HG03097 (cell line): ENCODE results near the gene CADPS.

Source experiments
- ATAC-seq: cut with Tn5 transposase; IDR thresholded peaks from one replicate; pipeline ENCODE4 v1.9.1; 2021; ENCODE audit not compliant: unreplicated experiment, low FRiP score

The CADPS gene

GRCh38 chr3:62462788-62463187, 412.4 kb downstream of the CADPS start:
- no peak for ATAC-seq

GRCh38 chr3:62462104-62462762, 413.0 kb downstream of the CADPS start:
- no peak for ATAC-seq

GRCh38 chr3:62454916-62455315, 420.3 kb downstream of the CADPS start:
- no peak for ATAC-seq

- no peak for ATAC-seq
Measured at GRCh38 chr3:62453448-62453847, 421.8 kb downstream of the CADPS start.

DNA sequence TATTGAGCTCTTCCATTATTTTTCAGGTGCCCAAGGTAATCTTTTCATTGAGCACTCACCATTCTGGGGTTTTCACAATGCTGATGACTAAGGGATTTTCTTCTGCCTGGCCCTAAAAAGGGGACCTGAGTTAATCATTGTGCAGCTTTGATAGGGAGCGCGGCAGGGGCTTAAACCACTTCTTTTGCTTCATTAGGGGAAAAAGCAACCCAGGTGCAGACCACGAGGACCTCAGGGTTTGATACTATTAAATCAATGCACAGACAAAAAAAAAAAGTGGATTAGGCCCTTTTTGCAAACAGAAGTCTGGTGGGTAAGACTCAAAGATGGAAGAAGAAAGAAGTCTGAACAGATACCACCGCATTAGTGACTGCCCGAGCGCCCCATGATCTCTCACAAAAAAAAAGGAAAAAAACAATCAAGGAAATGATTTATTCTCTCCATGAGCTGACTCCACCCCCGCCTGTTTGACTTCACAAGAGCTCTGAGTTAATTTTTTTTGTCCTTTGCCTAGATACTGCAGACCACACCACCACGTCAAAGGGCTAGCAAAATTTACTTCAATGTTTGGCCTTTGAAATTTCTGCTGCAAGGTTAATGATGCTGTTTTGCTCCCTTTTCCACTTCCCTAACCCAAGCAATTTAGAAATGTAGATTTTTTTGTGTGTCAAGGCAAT, 423.9 kb downstream of the CADPS start:
- ATAC-seq: no peak

DNA sequence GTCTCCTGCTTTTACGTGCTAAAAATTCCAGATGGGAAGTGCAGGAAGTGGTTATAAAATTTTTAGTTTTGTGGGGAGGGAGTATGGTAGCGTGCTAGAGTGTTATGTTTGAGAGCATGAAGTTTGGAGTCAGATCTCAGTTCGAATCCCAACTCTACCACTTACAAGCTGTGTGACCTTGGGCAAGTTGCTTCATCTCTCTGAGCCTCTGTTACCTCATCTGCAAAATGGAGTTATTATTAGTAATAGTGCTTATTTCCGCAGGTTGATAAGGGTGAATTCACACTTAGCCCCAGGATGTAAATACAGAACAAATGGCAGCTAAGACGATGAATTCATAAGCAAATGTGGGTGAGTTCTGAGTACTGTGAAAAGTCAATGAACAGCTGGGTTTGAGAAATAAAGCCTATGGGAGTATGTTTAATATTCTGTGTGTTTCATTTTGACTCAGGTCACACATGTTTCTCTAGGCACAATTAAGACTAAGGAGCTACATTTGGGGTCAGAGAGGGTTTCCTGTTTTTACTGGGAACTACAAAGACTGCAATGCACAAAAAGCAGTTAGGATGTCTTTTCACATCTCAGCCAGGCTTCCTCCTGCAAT, 428.8 kb downstream of the CADPS start:
- no peak for ATAC-seq

DNA sequence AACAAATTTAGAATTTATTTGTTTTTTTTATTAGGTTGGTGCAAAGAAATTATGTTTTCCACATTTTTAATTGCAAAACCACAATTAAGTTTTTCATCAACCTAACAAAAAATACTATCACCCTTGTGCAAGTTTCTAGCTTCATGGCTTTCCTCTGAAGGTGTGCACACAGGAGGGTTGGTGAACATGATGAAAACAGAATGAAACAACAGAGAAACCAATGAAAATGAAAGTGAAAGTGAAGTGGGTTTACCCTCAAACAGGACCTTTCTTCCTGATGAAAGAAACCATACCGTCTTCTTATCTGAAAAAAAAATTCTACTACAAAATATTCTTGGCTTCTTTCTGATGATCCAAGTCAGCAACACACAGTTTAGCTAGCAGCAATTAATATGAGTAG, 429.9 kb downstream of the CADPS start:
- no peak for ATAC-seq

DNA sequence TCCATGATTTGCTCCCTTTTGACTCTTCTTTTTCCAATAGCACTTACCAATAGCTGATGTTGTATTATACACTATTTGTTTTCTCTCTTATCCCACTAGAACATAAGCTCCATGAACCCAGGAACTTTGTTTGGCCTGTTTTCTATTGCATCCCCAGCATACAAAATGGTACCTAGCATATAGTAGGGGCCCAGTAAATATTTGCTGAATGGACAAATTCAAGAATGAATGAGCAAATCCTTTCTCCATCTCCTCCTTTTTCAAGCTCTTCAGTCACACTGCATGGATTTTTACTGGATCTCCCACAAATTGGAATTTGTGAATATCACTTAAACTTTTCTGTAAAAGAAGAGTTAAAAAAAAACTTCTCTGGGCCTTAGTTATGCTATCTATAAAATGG, 435.2 kb downstream of the CADPS start:
- ATAC-seq: no peak

GRCh38 chr3:62439176-62439813, 435.9 kb downstream of the CADPS start:
- no peak for ATAC-seq

DNA sequence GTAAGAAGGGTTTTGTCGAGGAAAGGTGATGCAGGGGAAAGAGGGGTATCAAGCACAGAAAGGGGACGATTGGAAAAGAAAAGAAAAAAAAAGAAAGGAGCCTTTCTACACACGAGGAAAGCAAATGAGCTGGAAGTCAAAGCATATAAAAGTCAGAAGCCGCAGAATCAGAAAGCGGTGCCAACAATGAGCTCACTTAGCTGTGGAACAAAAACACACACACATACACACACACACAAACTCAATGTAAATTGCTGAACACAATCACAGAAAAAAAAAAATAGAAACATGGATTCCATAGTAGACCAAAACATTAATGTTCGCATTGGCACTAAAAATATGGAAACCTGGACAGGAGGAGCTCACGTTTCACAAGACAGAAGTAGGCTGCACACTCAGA, 438.4 kb downstream of the CADPS start:
- ATAC-seq: no peak

- no peak for ATAC-seq
Measured at GRCh38 chr3:62433396-62433795, 441.8 kb downstream of the CADPS start.

DNA sequence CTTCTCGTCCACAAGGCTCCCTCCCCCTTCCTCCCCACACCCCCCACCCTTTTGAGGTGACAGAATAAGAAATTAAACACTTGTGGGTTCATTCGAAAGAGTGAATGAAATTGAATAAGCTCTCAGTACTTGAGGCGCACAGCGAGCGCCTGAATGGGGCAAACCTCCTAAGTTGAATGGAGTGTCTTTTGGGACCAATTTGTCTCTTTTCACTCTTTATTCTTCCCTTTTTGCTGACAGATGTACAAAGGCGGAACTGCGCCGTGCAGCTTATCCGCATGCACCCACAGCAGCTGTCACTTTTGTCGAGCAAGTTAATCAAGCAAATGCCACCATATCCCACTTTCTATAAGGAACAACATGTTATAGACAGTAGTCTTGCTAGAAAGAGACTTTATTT, 454.0 kb downstream of the CADPS start:
- no peak for ATAC-seq

- ATAC-seq: no peak
Measured at GRCh38 chr3:62416144-62416543, 459.1 kb downstream of the CADPS start.

- ATAC-seq: no peak
Measured at GRCh38 chr3:62415312-62415801, 459.9 kb downstream of the CADPS start.

- no peak for ATAC-seq
Measured at GRCh38 chr3:62414786-62415185, 460.4 kb downstream of the CADPS start.

GRCh38 chr3:62413687-62414086, 461.5 kb downstream of the CADPS start:
- ATAC-seq: no peak

DNA sequence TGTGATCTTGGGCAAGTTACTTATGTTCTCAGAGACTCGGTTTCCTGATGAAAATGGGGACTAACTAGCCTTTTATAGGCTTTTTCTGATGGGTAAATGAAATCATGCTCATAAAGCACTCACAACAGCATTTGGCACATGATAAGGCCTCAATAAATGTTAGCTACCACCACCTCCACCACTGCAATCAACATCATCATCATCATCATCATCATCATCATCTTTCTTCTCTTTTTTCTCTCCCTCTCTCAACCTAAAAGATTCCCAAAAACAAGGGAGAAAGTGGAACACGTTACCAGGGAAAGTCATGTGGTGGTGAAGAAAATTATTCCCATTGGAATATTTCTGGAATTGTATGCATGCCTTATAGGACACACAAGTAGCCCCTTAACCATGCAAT, 468.3 kb downstream of the CADPS start:
- no peak for ATAC-seq

DNA sequence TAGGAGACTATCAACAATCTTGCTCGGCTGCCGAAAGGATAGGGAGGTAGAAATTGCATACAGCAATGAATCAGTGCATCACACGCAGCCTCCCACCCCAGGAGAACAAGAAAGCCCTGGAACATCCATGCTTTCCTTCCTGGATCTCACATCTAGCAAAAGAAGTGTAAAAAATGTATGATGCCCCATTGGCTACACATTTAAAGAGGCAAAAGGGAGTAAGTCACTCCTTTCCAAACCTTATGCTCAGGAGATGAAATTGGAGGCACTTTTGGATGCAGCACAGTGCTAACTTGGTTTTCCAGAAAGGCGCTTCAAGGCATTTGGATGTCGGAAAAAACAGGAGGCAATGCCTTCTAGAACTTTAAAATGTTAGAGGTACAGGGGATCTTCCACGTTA, 469.6 kb downstream of the CADPS start:
- no peak for ATAC-seq

GRCh38 chr3:62405135-62405534, 470.1 kb downstream of the CADPS start:
- no peak for ATAC-seq

DNA sequence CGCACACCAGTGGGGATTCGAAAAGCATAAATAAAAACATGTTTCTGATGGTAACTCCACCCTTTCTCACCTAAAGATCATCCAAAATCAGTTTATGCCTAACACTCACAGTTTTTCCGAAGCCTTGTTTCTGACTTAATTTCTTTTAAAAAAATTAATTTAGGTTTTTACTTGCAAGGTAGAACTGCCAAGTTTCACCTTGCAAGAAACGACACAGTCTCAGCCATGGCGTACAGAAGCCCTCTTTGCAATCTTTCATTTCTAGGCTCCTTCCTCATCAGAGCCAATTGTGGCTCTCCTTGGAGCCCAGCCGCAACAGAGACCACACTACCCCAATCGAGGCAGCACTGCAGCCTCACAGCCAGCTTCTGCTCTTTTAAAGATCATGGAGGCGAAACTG, 470.9 kb downstream of the CADPS start:
- no peak for ATAC-seq

- no peak for ATAC-seq
Measured at GRCh38 chr3:62403765-62404164, 471.5 kb downstream of the CADPS start.
